ENCODE results near the gene PSAP. TPM values are rescaled to one million over a fixed set of nuclear protein-coding genes. Genes with fewer than 3 reads are reported as not detected.

The PSAP gene
- total RNA-seq, 1 experiment from 2014 or later: 683 TPM

- H3F3A ChIP-seq (ENCODE audit: insufficient read depth, low read depth): peaks cover 25% of the 10 kb centered on the region; the same call in 1 of the 2 replicates
- no peaks in the 10 kb centered on the region for H3K9me2 ChIP-seq (ENCODE audit: insufficient read depth)
- H2AFZ ChIP-seq: no peak overlapping the region
- no peak overlapping the region for H3K27ac ChIP-seq
- POLR2A ChIA-PET (ENCODE audit: unreplicated experiment): no interaction called here
- H3K9me3 ChIP-seq (ENCODE audit: insufficient read depth, low read depth): no peaks in the 10 kb centered on the region
- H4K20me1 ChIP-seq (ENCODE audit: insufficient read depth): peaks cover 47% of the 10 kb centered on the region
- H3K27me3 ChIP-seq (ENCODE audit: insufficient read depth, low read depth): no peaks in the 10 kb centered on the region
- CTCF ChIA-PET: no interaction called here
- intact Hi-C loops (cut with micrococcal nuclease; ENCODE audit: unreplicated experiment): loop anchor here (10.0 kb wide), 1 partner anchor 132 kb away; the partner anchor contains the start of gene CHST3
- peaks cover 31% of the 10 kb centered on the region for H3K4me1 ChIP-seq (replicated peaks; ENCODE audit: insufficient read depth)
- BruUV-seq (replicated peaks): no TSS peak
- DNase-seq: no peak
- peaks cover 28% of the 10 kb centered on the region for H3K36me3 ChIP-seq (ENCODE audit: low read depth)
- TF ChIP-seq EZH2 (IDR thresholded peaks at IDR 0.05; ENCODE audit: low read depth) (no peak), CTCF (conservative IDR thresholded peaks at IDR 0.05) (no peak)
- no peak overlapping the region for H3K4me3 ChIP-seq
- peaks cover 57% of the 10 kb centered on the region for H3K79me2 ChIP-seq (ENCODE audit: low read depth)
- H3K4me2 ChIP-seq: no peak overlapping the region
Measured at GRCh38 chr10:71832967-71833366, 18.1 kb downstream of the PSAP start.

- TF ChIP-seq CTCF (conservative IDR thresholded peaks at IDR 0.05) (no peak), EZH2 (IDR thresholded peaks at IDR 0.05; ENCODE audit: low read depth) (no peak)
- H3K9me3 ChIP-seq (ENCODE audit: insufficient read depth, low read depth): no peaks in the 10 kb centered on the region
- DNase-seq: peak; percentile 42 to 63
- no peak overlapping the region for H2AFZ ChIP-seq
- POLR2A ChIA-PET (ENCODE audit: unreplicated experiment): no interaction called here
- BruUV-seq (replicated peaks): no TSS peak
- no peaks in the 10 kb centered on the region for H3K27me3 ChIP-seq (ENCODE audit: insufficient read depth, low read depth)
- H3F3A ChIP-seq (ENCODE audit: insufficient read depth, low read depth): peaks cover 23% of the 10 kb centered on the region; the same call in 1 of the 2 replicates
- H4K20me1 ChIP-seq (ENCODE audit: insufficient read depth): peaks cover 36% of the 10 kb centered on the region
- no peak overlapping the region for H3K4me2 ChIP-seq
- H3K9me2 ChIP-seq (ENCODE audit: insufficient read depth): no peaks in the 10 kb centered on the region
- H3K4me1 ChIP-seq (replicated peaks; ENCODE audit: insufficient read depth): peaks cover 22% of the 10 kb centered on the region
- H3K27ac ChIP-seq: no peak overlapping the region
- H3K36me3 ChIP-seq (ENCODE audit: low read depth): peaks cover 32% of the 10 kb centered on the region
- CTCF ChIA-PET: no interaction called here
- H3K4me3 ChIP-seq: no peak overlapping the region
- H3K79me2 ChIP-seq (ENCODE audit: low read depth): peaks cover 46% of the 10 kb centered on the region
- intact Hi-C loops (cut with micrococcal nuclease; ENCODE audit: unreplicated experiment): loop anchor here (10.0 kb wide), 1 partner anchor 133 kb away; the partner anchor contains the start of gene CHST3
Measured at GRCh38 chr10:71831646-71832552, 19.2 kb downstream of the PSAP start.

GRCh38 chr10:71830726-71831125 is 20.3 kb downstream of the PSAP start:
- BruUV-seq (replicated peaks): no TSS peak
- peaks cover 34% of the 10 kb centered on the region for H3K79me2 ChIP-seq (ENCODE audit: low read depth)
- DNase-seq: peak; percentile 67 to 77
- no peak overlapping the region for H3K27ac ChIP-seq
- ChIA-PET POLR2A (ENCODE audit: unreplicated experiment) (no interaction called here), CTCF (interaction anchor here (0.5 to 0.6 kb wide), 2 partner anchors 112 to 391 kb away, joined by 5 read pairs; no protein-coding TSS in a partner anchor)
- H3K4me3 ChIP-seq: no peak overlapping the region
- H4K20me1 ChIP-seq (ENCODE audit: insufficient read depth): peaks cover 24% of the 10 kb centered on the region
- no peaks in the 10 kb centered on the region for H3K9me3 ChIP-seq (ENCODE audit: insufficient read depth, low read depth)
- intact Hi-C loops (cut with micrococcal nuclease; ENCODE audit: unreplicated experiment): loop anchor here (10.0 kb wide), 1 partner anchor 134 kb away; the partner anchor contains the start of gene CHST3
- peaks cover 22% of the 10 kb centered on the region for H3K4me1 ChIP-seq (replicated peaks; ENCODE audit: insufficient read depth)
- peaks cover 28% of the 10 kb centered on the region; the same call in 1 of the 2 replicates for H3F3A ChIP-seq (ENCODE audit: insufficient read depth, low read depth)
- H3K27me3 ChIP-seq (ENCODE audit: insufficient read depth, low read depth): no peaks in the 10 kb centered on the region
- H2AFZ ChIP-seq: no peak overlapping the region
- H3K4me2 ChIP-seq: peak overlapping the region; percentile 14
- H3K36me3 ChIP-seq (ENCODE audit: low read depth): peaks cover 38% of the 10 kb centered on the region
- H3K9me2 ChIP-seq (ENCODE audit: insufficient read depth): no peaks in the 10 kb centered on the region
- TF ChIP-seq EZH2 (IDR thresholded peaks at IDR 0.05; ENCODE audit: low read depth): no peak
- TF ChIP-seq CTCF (conservative IDR thresholded peaks at IDR 0.05): no peak
